Thymus (tissue), 11 donors: ENCODE results near the gene FKBP2. TPM values are rescaled to one million over a fixed set of nuclear protein-coding genes. Genes with fewer than 3 reads are reported as not detected.

Experiments
- DNase-seq, 9 donors: peaks; one replicate each; pipeline ENCODE4 v3.0.0-alpha.2; 2013; ENCODE audit warnings: low spot score in 9 of 9, low read depth in 6 of 9, missing footprints in 1 of 9
- H3K27ac ChIP-seq, 2 donors: one replicate each; pipeline ENCODE4 v1.5.1; 2013; ENCODE audit warnings: control low read depth in 1 of 2, low read depth in 1 of 2, low read length in 1 of 2, mild to moderate bottlenecking in 1 of 2, moderate library complexity in 1 of 2
- H3K27me3 ChIP-seq, 2 donors: one replicate each; pipeline ENCODE4 v1.5.1; 2013; ENCODE audit warnings: low read length in 1 of 2; ENCODE audit not compliant: control insufficient read depth in 2 of 2, insufficient read depth in 1 of 2
- H3K36me3 ChIP-seq, 2 donors: one replicate each; pipeline ENCODE4 v1.5.1; 2013; ENCODE audit warnings: low read length in 1 of 2, mild to moderate bottlenecking in 1 of 2, moderate library complexity in 1 of 2; ENCODE audit not compliant: control insufficient read depth in 2 of 2, insufficient read depth in 2 of 2
- H3K4me1 ChIP-seq, 2 donors: one replicate each; pipeline ENCODE4 v1.5.1; 2013; ENCODE audit warnings: low read length in 2 of 2; ENCODE audit not compliant: control insufficient read depth in 2 of 2, insufficient read depth in 2 of 2
- H3K4me3 ChIP-seq, 2 donors: one replicate each; pipeline ENCODE4 v1.5.1; 2013; ENCODE audit warnings: low read length in 2 of 2, control low read depth in 1 of 2, mild to moderate bottlenecking in 1 of 2
- H3K9me3 ChIP-seq, 2 donors: one replicate each; pipeline ENCODE4 v1.5.1; 2013; ENCODE audit warnings: low read length in 1 of 2, mild to moderate bottlenecking in 1 of 2; ENCODE audit not compliant: control insufficient read depth in 2 of 2, insufficient read depth in 1 of 2
- WGBS: extraction: QIAGEN DNeasy Blood & Tissue Kit; methylation state at CpG from one replicate; pipeline ENCODE4 v1.1.7; 2013; 5-methylcytosine and 5-hydroxymethylcytosine counted together
- polyA plus RNA-seq: library from polyadenylated mRNA; stranded (reverse); fragments of 200-250 nt; gene quantifications from one replicate; pipeline ENCODE4 v1.2.3, GENCODE V29; 2013
- total RNA-seq: library from RNA; stranded (reverse); fragments of 120-200 nt; gene quantifications from one replicate; pipeline ENCODE4 v1.2.4, GENCODE V29; 2013
- donor health status: healthy.

The FKBP2 gene
- total and polyA plus RNA-seq, 2 donors = 45.0 to 128 TPM

DNA sequence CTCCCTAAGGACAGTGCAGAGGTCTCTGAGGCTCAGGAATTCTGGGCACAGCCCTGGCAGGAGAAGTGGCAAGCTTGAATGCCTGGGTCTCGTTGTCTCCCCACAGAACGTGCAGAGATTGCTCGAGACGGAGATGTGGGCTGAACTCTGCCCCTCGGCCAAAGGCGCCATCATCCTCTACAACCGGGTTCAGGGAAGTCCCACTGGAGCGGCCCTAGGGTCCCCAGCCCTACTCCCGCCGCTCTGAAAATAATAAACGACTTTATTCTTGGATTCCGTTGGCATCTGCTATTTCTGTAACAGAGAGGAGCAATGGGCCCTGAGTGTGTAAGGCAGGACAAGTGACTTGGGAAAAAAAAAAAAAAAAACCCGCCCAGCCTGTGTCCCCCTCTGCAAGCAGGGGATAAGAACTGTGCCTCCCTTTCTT is 11.1 kb upstream of the FKBP2 start:
- peaks cover 0 to 11% of the 10 kb centered on the region in 2 donors for H3K9me3 ChIP-seq
- peaks cover 0 to 3% of the 10 kb centered on the region in 2 donors for H3K36me3 ChIP-seq
- no peak for DNase-seq
- peak overlapping the region; percentile 77 to 94 for H3K27ac ChIP-seq
- H3K4me1 ChIP-seq = peaks cover 32 to 71% of the 10 kb centered on the region in 2 donors
- H3K27me3 ChIP-seq = peaks cover 0 to 13% of the 10 kb centered on the region in 2 donors
- H3K4me3 ChIP-seq = peak overlapping the region; percentile 64 to 75
- 72% methylated on average over 13 of the region's 13 CpGs for WGBS

DNA sequence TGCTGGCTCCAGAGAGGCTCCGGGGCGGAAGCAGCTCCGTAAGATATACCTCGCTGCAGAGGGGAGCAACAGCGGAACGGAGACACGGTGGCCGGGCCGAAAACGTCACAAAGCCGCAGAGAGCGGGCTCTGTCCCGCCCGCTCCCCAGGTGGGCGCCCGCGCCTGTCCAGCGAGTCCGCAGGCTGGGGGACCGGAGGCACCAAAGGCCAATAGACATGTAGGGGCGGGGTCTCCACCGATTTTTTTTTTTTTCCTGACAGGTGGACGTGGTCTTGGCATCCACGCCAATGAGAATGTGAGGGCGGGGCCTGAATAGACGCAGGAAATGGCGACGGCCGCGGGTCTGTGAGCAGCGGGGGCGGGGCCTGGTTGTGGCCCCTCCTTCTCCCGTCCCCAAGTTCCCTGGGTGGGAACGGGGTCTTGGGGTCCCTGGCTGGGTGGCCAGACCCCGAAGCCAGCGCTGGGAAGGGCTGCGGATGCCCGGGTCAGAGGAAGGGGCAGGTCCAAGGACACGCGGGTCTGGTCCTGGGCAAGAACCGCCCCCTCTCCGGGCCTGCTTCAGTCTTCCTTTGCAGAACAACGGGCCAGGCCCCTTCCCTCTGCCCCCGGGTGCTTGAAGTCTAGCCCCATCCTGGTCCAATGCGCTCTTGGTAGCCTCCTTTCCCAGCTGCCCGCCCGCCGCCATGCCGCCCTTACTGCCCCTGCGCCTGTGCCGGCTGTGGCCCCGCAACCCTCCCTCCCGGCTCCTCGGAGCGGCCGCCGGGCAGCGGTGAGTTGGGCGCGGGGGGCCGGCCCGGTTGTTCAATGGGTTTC is 10.5 kb upstream of the FKBP2 start, which contains the start of gene DNAJC4:
Gene DNAJC4 (plus strand): TSS at position 378 of the 814 bp plus-strand sequence. CDS start 307 bp downstream, at position 685.
- Histone ChIP-seq H3K27ac (peak within 1 kb of the TSS; percentile 77 to 94), H3K9me3 (peaks cover 0 to 11% of the 10 kb centered on the region in 2 donors), H3K4me3 (peak within 1 kb of the TSS; percentile 64 to 75), H3K36me3 (peaks cover 0 to 3% of the 10 kb centered on the region in 2 donors), H3K27me3 (peaks cover 0 to 16% of the 10 kb centered on the region in 2 donors), H3K4me1 (peaks cover 32 to 70% of the 10 kb centered on the region in 2 donors)
- peak in 6 of 9 donors; percentile 82 to 95 (median 85) for DNase-seq
- under 1% methylated on average over 62 of the region's 62 CpGs for WGBS

DNA sequence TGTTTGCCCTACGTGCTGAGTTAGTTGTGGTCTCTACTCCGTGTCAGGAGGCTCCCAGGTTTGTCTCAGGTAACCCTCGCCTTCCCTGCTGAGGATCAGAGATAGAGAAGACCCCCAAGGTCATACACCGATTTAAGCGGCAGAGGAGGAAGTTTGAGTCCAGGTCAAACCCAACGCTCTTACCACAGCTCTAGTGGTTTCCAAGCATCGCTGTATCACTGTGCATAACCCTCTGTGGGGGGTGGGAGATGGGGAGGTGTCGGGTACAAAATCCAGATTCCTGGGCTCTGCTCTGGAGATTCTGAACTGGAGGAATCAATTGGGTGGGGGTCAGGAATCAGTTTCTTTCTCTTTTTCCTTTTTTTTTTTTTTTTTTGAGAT is 9.9 kb upstream of the FKBP2 start:
- WGBS = 4% methylated on average over 8 of the region's 8 CpGs
- H3K4me3 ChIP-seq = peak overlapping the region; percentile 64 to 75
- H3K4me1 ChIP-seq = peaks cover 32 to 71% of the 10 kb centered on the region in 2 donors
- peak overlapping the region; percentile 77 to 94 for H3K27ac ChIP-seq
- H3K9me3 ChIP-seq = peaks cover 0 to 11% of the 10 kb centered on the region in 2 donors
- DNase-seq = peak in 1 of 9 donors; percentile 47
- H3K36me3 ChIP-seq = peaks cover 2 to 3% of the 10 kb centered on the region in 2 donors
- peaks cover 0 to 16% of the 10 kb centered on the region in 2 donors for H3K27me3 ChIP-seq

DNA sequence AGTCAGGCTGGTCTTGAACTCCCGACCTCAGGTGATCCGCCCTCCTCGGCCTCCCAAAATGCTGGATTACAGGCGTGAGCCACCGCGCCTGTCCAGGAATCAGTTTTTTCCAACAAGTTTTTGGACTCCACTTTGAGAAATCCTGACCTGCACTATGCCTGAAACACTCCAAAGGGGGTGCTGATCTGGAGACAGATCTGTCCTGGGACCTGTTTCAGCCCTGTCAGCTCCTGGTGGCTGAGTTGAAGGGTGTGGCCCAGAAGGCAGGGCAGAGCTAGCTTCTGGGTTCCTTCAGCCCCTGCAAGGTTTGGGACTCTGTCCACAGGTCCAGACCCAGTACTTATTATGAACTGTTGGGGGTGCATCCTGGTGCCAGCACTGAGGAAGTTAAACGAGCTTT is 9.3 kb upstream of the FKBP2 start:
- H3K4me3 ChIP-seq = no peak overlapping the region
- no peak overlapping the region for H3K27ac ChIP-seq
- peaks cover 0 to 6% of the 10 kb centered on the region in 2 donors for H3K9me3 ChIP-seq
- 93% methylated on average over 7 of the region's 7 CpGs for WGBS
- no peak for DNase-seq
- peaks cover 0 to 16% of the 10 kb centered on the region in 2 donors for H3K27me3 ChIP-seq
- peaks cover 32 to 67% of the 10 kb centered on the region in 2 donors for H3K4me1 ChIP-seq
- H3K36me3 ChIP-seq = peaks cover 3% of the 10 kb centered on the region in 2 donors

DNA sequence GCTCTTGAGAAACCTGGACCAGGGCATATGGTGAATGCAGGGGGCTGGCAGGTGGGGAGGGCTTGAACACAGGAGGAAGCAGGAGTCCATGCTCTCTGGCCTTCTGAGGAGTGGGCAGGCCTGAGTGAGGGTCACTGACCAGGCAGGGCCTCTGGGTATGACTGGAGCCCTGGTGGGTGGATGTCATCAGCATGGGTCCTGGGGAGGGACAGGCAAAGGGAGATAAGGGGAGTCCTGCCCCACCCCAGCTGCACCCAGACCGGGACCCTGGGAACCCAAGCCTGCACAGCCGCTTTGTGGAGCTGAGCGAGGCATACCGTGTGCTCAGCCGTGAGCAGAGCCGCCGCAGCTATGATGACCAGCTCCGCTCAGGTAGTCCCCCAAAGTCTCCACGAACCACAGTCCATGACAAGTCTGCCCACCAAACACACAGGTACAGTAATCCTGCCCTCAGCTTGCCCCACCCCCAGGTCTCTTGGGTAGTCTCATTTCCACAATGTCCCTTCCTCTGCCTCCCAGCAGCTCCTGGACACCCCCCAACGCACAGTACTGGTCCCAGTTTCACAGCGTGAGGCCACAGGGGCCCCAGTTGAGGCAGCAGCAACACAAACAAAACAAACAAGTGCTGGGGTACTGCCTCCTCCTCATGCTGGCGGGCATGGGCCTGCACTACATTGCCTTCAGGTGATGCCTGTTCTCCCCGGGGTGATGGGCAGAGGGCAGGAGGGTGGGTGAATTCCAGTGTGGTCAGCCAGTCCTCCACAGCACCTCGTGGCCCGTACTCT is 8.5 kb upstream of the FKBP2 start:
- 97% methylated on average over 15 of the region's 15 CpGs for WGBS
- peaks cover 0 to 6% of the 10 kb centered on the region in 2 donors for H3K9me3 ChIP-seq
- DNase-seq = no peak
- H3K27me3 ChIP-seq = peaks cover 0 to 16% of the 10 kb centered on the region in 2 donors
- peaks cover 25 to 64% of the 10 kb centered on the region in 2 donors for H3K4me1 ChIP-seq
- H3K36me3 ChIP-seq = peaks cover 4 to 6% of the 10 kb centered on the region in 2 donors
- H3K4me3 ChIP-seq = no peak overlapping the region
- no peak overlapping the region for H3K27ac ChIP-seq

DNA sequence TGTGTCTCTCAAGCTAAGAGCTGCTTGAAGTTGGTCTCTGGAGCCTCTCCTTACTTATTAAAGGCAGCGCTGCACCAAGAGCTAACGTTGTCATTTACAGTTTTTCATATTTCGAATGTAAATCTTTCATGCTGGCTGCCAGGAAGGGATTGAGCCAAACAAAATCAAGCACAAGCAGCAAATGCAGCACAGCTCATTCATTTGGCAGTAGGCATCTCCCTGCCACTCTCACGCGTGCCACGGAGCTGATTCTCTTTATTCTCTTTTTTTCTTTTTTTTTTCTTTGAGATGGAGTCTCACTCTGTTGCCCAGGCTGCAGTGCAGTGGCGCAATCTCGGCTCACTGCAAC is 8.0 kb upstream of the FKBP2 start:
- 97% methylated on average over 8 of the region's 8 CpGs for WGBS
- Histone ChIP-seq H3K4me3 (no peak overlapping the region), H3K27ac (no peak overlapping the region), H3K27me3 (peaks cover 0 to 16% of the 10 kb centered on the region in 2 donors), H3K36me3 (peaks cover 6 to 12% of the 10 kb centered on the region in 2 donors), H3K9me3 (peaks cover 0 to 6% of the 10 kb centered on the region in 2 donors), H3K4me1 (peaks cover 23 to 66% of the 10 kb centered on the region in 2 donors)
- no peak for DNase-seq

DNA sequence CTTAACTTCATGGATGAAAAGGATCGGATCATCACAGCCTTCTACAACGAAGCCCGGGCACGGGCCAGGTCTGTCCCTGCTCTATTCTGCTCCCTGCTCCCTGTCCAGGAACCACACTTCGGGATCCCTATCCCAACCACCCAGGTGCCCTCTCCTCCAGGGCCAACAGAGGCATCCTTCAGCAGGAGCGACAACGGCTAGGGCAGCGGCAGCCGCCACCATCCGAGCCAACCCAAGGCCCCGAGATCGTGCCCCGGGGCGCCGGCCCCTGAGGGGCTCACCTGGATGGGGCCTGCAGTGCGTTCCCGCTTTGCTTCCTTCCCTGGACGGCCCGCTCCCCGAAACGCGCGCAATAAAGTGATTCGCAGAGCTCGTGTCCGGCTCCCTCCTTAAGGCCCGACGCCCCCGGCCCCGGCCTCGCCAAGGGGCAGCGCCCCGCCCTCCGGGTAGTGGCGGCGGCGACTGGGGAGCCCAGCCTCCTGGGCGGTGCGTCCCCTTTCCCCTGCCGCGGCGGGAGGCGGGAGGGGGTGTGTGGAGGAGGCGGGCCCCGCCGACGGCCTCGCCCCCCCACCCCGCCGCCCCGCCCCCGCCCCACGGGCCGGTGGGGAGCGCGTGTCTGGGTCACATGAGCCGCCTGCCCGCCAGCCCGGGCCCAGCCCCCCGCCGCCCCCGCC is 6.8 kb upstream of the FKBP2 start, which contains the start of gene VEGFB:
Gene VEGFB (plus strand): TSS at position 672 of the 674 bp plus-strand sequence. CDS start 250 bp downstream, outside the sequence.
- Histone ChIP-seq H3K27ac (peak within 1 kb of the TSS in 1 of 2 donors; percentile 54), H3K27me3 (peaks cover 0 to 16% of the 10 kb centered on the region in 2 donors), H3K4me3 (peak within 1 kb of the TSS; percentile 46 to 72), H3K4me1 (peaks cover 22 to 76% of the 10 kb centered on the region in 2 donors), H3K9me3 (peaks cover 0 to 6% of the 10 kb centered on the region in 2 donors), H3K36me3 (peaks cover 6 to 20% of the 10 kb centered on the region in 2 donors)
- DNase-seq = peak in 1 of 9 donors; percentile 62
- WGBS = 15% methylated on average over 52 of the region's 62 CpGs

DNA sequence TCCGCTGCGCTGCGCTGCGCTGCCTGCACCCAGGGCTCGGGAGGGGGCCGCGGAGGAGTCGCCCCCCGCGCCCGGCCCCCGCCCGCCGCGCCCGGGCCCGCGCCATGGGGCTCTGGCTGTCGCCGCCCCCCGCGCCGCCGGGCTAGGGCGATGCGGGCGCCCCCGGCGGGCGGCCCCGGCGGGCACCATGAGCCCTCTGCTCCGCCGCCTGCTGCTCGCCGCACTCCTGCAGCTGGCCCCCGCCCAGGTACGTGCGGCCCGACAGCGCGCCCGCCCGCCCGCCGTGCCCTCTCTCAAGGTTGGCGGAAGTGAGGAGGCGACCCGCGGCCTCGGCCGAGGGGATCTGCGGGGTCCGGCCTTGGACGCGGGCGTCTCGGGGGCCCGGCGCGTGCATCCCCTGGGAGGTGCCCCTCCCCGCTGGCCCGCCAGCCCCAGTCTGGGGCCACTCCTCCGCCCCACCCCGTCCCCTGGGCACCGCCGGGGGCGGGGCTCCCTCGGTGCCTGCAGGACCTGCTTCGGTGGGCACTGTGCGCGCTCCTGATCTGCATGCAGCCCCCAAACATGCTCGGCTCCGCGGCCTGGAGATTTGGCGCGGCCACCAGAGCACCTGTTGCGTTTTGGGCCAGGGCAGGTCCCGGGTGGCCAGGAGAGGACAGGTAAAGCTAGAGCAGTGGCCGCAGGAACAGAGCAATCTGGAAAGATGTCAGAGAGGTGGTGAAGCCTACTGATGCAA is 6.1 kb upstream of the FKBP2 start:
- peak in 1 of 9 donors; percentile 69 for DNase-seq
- Histone ChIP-seq H3K36me3 (peaks cover 6 to 19% of the 10 kb centered on the region in 2 donors), H3K4me3 (peak overlapping the region; percentile 46 to 72), H3K27ac (peak overlapping the region in 1 of 2 donors; percentile 54), H3K9me3 (peaks cover 0 to 6% of the 10 kb centered on the region in 2 donors), H3K27me3 (peaks cover 0 to 16% of the 10 kb centered on the region in 2 donors), H3K4me1 (peaks cover 14 to 75% of the 10 kb centered on the region in 2 donors)
- WGBS = 2% methylated on average over 80 of the region's 80 CpGs
